CD14-positive monocyte (primary cell): Measurements from ENCODE around the gene FAM210A. TPM values are rescaled to one million over a fixed set of nuclear protein-coding genes. Genes with fewer than 3 reads are reported as not detected.
"Not testable (repeated sequence)": the region's sequence is repeated elsewhere in the genome, so short reads cannot be mapped to it uniquely, and the experiment has no call there.

Experiments used
- DNase-seq, 3 donors: peaks; one replicate each; pipeline ENCODE4 v3.0.0-alpha.2; 2011 to 2022
- H2AFZ ChIP-seq: 2 replicates; pipeline ENCODE4 v1.6.0; 2012; ENCODE audit warnings: mild to moderate bottlenecking, low read depth, low read length, inconsistent platforms; ENCODE audit not compliant: insufficient read depth, poor library complexity, severe bottlenecking
- H3K27ac ChIP-seq, 2 donors: 1 replicate in 1 of 2; 2 replicates in 1 of 2; pipeline ENCODE4 v1.5.1; 2012 to 2013; ENCODE audit warnings: low read length in 2 of 2, control low read depth in 1 of 2, inconsistent platforms in 1 of 2, low read depth in 1 of 2, mild to moderate bottlenecking in 1 of 2
- H3K27me3 ChIP-seq, 2 donors: one replicate each; pipeline versions ENCODE4 v1.6.0 to v1.6.1; 2011 to 2013; ENCODE audit warnings: low read length in 2 of 2; ENCODE audit not compliant: control insufficient read depth in 2 of 2, insufficient read depth in 2 of 2
- H3K36me3 ChIP-seq, 2 donors: replicated peaks in 1 of 2; 1 replicate in 1 of 2; 2 replicates in 1 of 2; pipeline versions ENCODE4 v1.5.1 to v1.6.1; 2012 to 2013; ENCODE audit warnings: low read length in 2 of 2, control low read depth in 1 of 2, inconsistent platforms in 1 of 2, mild to moderate bottlenecking in 1 of 2; ENCODE audit not compliant: insufficient read depth in 2 of 2, control insufficient read depth in 1 of 2
- H3K4me1 ChIP-seq, 2 donors: 1 replicate in 1 of 2; 2 replicates in 1 of 2; pipeline versions ENCODE4 v1.5.1 to v1.6.1; 2012 to 2013; ENCODE audit warnings: low read length in 2 of 2, control low read depth in 1 of 2, inconsistent platforms in 1 of 2, mild to moderate bottlenecking in 1 of 2, moderate library complexity in 1 of 2; ENCODE audit not compliant: insufficient read depth in 2 of 2, control insufficient read depth in 1 of 2
- H3K4me2 ChIP-seq: replicated peaks from 2 replicates; pipeline ENCODE3; 2012; ENCODE audit warnings: low read length, moderate library complexity, mild to moderate bottlenecking; ENCODE audit not compliant: poor library complexity, severe bottlenecking; ENCODE audit errors: extremely low read depth
- H3K4me3 ChIP-seq, 3 experiments: fragments of 200-600 bp in 1 of 3; sonication (generic) in 1 of 3; replicated peaks in 1 of 3; 1 replicate in 2 of 3; 2 replicates in 1 of 3; pipeline ENCODE4 v1.5.1; 2011 to 2013; ENCODE audit warnings: low read length in 3 of 3, mild to moderate bottlenecking in 3 of 3, control low read depth in 2 of 3, low read depth in 2 of 3, inconsistent platforms in 1 of 3, moderate library complexity in 1 of 3
- H3K79me2 ChIP-seq: 2 replicates; pipeline ENCODE4 v1.6.0; 2012; ENCODE audit warnings: mild to moderate bottlenecking, control low read depth, inconsistent platforms, low read length, moderate library complexity; ENCODE audit not compliant: insufficient read depth
- H3K9ac ChIP-seq: 2 replicates; pipeline ENCODE4 v1.6.0; 2017; ENCODE audit warnings: low read length, mild to moderate bottlenecking; ENCODE audit not compliant: insufficient read depth, poor library complexity, severe bottlenecking
- H3K9me3 ChIP-seq, 2 donors: replicated peaks in 1 of 2; 1 replicate in 1 of 2; 2 replicates in 1 of 2; pipeline versions ENCODE4 v1.5.1 to v1.6.1; 2012 to 2013; ENCODE audit warnings: low read length in 2 of 2, control low read depth in 1 of 2; ENCODE audit not compliant: control insufficient read depth in 1 of 2, insufficient read depth in 1 of 2
- H4K20me1 ChIP-seq: 2 replicates; pipeline ENCODE4 v1.6.0; 2012; ENCODE audit warnings: mild to moderate bottlenecking, low read length, control low read depth, moderate library complexity; ENCODE audit not compliant: insufficient read depth
- H3K27ac Mint-ChIP-seq, 7 donors: one replicate each; pipeline ENCODE4 v1.8.0; 2020; ENCODE audit warnings: mild to moderate bottlenecking in 7 of 7, mixed read lengths in 7 of 7, moderate library complexity in 6 of 7, inconsistent platforms in 2 of 7
- H3K27me3 Mint-ChIP-seq, 3 donors: one replicate each; pipeline ENCODE4 v1.8.0; 2021 to 2022; ENCODE audit warnings: low read depth in 3 of 3, mild to moderate bottlenecking in 3 of 3, mixed read lengths in 3 of 3, moderate library complexity in 3 of 3, inconsistent platforms in 1 of 3
- H3K36me3 Mint-ChIP-seq, 2 donors: one replicate each; pipeline ENCODE4 v1.8.0; 2020; ENCODE audit warnings: mixed read lengths in 2 of 2, inconsistent platforms in 1 of 2, mild to moderate bottlenecking in 1 of 2
- H3K4me1 Mint-ChIP-seq: one replicate; pipeline ENCODE4 v1.8.0; 2020; ENCODE audit warnings: mild to moderate bottlenecking, mixed read lengths
- H3K4me3 Mint-ChIP-seq, 2 donors: one replicate each; pipeline ENCODE4 v1.8.0; 2020; ENCODE audit warnings: mild to moderate bottlenecking in 2 of 2, mixed read lengths in 2 of 2, moderate library complexity in 1 of 2
- H3K9me3 Mint-ChIP-seq, 7 donors: one replicate each; pipeline ENCODE4 v1.8.0; 2020 to 2022; ENCODE audit warnings: mixed read lengths in 7 of 7, mild to moderate bottlenecking in 6 of 7, moderate library complexity in 6 of 7, inconsistent platforms in 2 of 7
- WGBS: methylation state at CpG from one replicate; pipeline ENCODE4 v1.1.5; 2013; ENCODE audit warnings: missing lambda C conversion rate; ENCODE audit not compliant: insufficient coverage; 5-methylcytosine and 5-hydroxymethylcytosine counted together
- intact Hi-C, 2 donors: fragments of 100-400 bp; cut with micrococcal nuclease; formaldehyde crosslinking; loops; one replicate each; pipeline versions ENCODE4 v1.15.0 to v1.15.1; 2023
- polyA plus RNA-seq, 3 donors: library from polyadenylated mRNA; depleted of rRNA in 1 of 3; unstranded in 2 of 3; stranded (reverse) in 1 of 3; fragments of 300-500 nt in 2 of 3; fragments of >200 nt in 1 of 3; fragmentation: Illumina TruSeq in 2 of 3; gene quantifications; 1 replicate in 2 of 3; 2 replicates in 1 of 3; pipeline ENCODE4 v1.2.3, GENCODE V29; 2012 to 2021
- TF ChIP-seq, protein P1 (sequence below): fragments of 200-600 bp; IDR thresholded peaks from one replicate; pipeline ENCODE4 v1.8.0; 2022; ENCODE audit warnings: antibody characterized with exemption, mild to moderate bottlenecking

The FAM210A gene
- polyA plus RNA-seq, 3 donors = 2.8 to 6.9 (median 6.9) TPM

DNA sequence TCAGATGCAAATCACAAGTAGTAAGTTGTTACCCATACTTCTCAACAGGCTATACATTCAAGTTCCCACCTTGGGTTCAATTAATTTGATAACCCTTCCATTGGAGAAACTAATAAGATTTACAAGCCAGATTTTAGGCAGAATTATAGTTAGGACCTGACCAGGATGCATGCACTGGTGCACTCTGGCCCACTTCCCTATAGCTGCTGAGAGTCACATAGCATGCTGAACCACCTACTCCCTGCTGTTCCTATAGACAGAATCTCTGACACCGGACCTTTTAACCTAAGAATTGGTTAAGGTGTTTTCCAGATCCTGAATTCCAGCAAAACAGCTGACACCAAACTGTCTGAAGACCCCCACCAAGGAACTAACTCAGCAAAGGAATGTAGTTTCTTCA, 26.2 kb downstream of the FAM210A start:
- no peak overlapping the region for H3K4me2 ChIP-seq
- no peak overlapping the region for H2AFZ ChIP-seq
- TF ChIP-seq, protein P1, sequence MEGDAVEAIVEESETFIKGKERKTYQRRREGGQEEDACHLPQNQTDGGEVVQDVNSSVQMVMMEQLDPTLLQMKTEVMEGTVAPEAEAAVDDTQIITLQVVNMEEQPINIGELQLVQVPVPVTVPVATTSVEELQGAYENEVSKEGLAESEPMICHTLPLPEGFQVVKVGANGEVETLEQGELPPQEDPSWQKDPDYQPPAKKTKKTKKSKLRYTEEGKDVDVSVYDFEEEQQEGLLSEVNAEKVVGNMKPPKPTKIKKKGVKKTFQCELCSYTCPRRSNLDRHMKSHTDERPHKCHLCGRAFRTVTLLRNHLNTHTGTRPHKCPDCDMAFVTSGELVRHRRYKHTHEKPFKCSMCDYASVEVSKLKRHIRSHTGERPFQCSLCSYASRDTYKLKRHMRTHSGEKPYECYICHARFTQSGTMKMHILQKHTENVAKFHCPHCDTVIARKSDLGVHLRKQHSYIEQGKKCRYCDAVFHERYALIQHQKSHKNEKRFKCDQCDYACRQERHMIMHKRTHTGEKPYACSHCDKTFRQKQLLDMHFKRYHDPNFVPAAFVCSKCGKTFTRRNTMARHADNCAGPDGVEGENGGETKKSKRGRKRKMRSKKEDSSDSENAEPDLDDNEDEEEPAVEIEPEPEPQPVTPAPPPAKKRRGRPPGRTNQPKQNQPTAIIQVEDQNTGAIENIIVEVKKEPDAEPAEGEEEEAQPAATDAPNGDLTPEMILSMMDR = no peak
- peaks cover 42 to 59% of the 10 kb centered on the region in 2 donors for H3K9me3 ChIP-seq
- H3K4me3 ChIP-seq = no peak overlapping the region
- H3K9ac ChIP-seq = no peak overlapping the region
- peaks cover 19% of the 10 kb centered on the region for H3K79me2 ChIP-seq
- H3K27me3 Mint-ChIP-seq = no peaks in the 10 kb centered on the region
- peaks cover 29 to 66% (median 55%) of the 10 kb centered on the region in 7 donors for H3K9me3 Mint-ChIP-seq
- peaks cover 5 to 17% of the 10 kb centered on the region in 2 donors for H3K36me3 Mint-ChIP-seq
- H3K27ac ChIP-seq = no peak overlapping the region
- no peak for DNase-seq
- no peaks in the 10 kb centered on the region for H3K27me3 ChIP-seq
- intact Hi-C loops = no loop called here
- H3K36me3 ChIP-seq = no peaks in the 10 kb centered on the region
- no peaks in the 10 kb centered on the region for H4K20me1 ChIP-seq
- no CpG with 5 or more reads among the region's 1 CpG for WGBS
- no peaks in the 10 kb centered on the region for H3K4me1 ChIP-seq
- no peak overlapping the region for H3K4me3 Mint-ChIP-seq
- H3K27ac Mint-ChIP-seq = no peak overlapping the region
- H3K4me1 Mint-ChIP-seq = peaks cover 3% of the 10 kb centered on the region

DNA sequence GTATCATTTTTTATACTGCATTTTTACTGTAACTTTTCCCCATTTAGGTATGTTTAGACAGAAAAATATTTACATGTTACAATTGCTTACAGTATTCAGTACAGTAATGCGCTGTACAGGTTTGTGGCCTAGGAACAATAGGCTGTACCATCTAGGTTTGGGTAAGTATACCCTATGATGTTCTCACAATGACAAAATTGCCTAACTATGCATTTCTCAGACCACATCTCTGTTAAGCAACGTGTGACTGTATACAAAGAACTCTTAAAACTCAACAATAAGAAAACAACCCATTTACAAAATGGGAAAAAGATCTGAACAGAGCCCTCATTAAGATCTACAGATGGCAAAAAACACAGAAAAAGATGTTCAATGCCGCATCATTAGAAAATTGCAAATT, 29.4 kb downstream of the FAM210A start:
- TF ChIP-seq, protein P1 = no peak
- Histone ChIP-seq H3K4me3 (no peak overlapping the region), H3K36me3 (no peaks in the 10 kb centered on the region), H2AFZ (no peak overlapping the region), H3K9ac (no peak overlapping the region), H3K4me2 (no peak overlapping the region), H3K4me1 (no peaks in the 10 kb centered on the region), H3K27me3 (no peaks in the 10 kb centered on the region), H4K20me1 (no peaks in the 10 kb centered on the region), H3K27ac (no peak overlapping the region), H3K79me2 (peaks cover 19% of the 10 kb centered on the region), H3K9me3 (peaks cover 29 to 34% of the 10 kb centered on the region in 2 donors)
- Mint-ChIP-seq H3K27ac (no peak overlapping the region), H3K4me1 (peaks cover 3% of the 10 kb centered on the region), H3K4me3 (no peak overlapping the region), H3K36me3 (peaks cover 5 to 12% of the 10 kb centered on the region in 2 donors), H3K27me3 (no peaks in the 10 kb centered on the region), H3K9me3 (peaks cover 41 to 62% (median 57%) of the 10 kb centered on the region in 7 donors)
- no peak for DNase-seq
- WGBS = no CpG with 5 or more reads among the region's 3 CpGs
- intact Hi-C loops = no loop called here

DNA sequence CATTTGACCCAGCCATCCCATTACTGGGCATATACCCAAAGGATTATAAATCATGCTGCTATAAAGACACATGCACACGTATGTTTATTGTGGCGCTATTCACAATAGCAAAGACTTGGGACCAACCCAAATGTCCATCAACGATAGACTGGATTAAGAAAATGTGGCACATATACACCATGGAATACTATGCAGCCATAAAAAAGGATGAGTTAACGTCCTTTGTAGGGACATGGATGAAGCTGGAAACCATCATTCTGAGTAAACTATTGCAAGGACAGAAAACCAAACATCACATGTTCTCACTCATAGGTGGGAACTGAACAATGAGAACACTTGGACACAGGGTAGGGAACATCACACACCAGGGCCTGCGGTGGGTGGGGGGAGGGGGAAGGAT, 31.0 kb downstream of the FAM210A start:
- H2AFZ ChIP-seq, intact Hi-C loops, H3K36me3 Mint-ChIP-seq, H3K27me3 ChIP-seq, H3K27ac Mint-ChIP-seq, H4K20me1 ChIP-seq, H3K4me1 ChIP-seq, H3K36me3 ChIP-seq, H3K9ac ChIP-seq, H3K4me2 ChIP-seq, DNase-seq, H3K4me1 Mint-ChIP-seq, H3K4me3 Mint-ChIP-seq, H3K27me3 Mint-ChIP-seq, H3K4me3 ChIP-seq, H3K27ac ChIP-seq: not testable (repeated sequence)
- Histone ChIP-seq H3K79me2 (peaks cover 18% of the 10 kb centered on the region), H3K9me3 (peaks cover 18 to 21% of the 10 kb centered on the region in 2 donors)
- peaks cover 36 to 57% (median 47%) of the 10 kb centered on the region in 7 donors for H3K9me3 Mint-ChIP-seq
- no CpG with 5 or more reads among the region's 5 CpGs for WGBS
